ENCODE data around the gene ABCB11. TPM values are rescaled to one million over a fixed set of nuclear protein-coding genes. Genes with fewer than 3 reads are reported as not detected.
"Not testable (repeated sequence)": the region's sequence is repeated elsewhere in the genome, so short reads cannot be mapped to it uniquely, and the experiment has no call there.

The ABCB11 gene
- total RNA-seq, 1 donor from 2014 or later: not detected

- H3K4me3 Mint-ChIP-seq (ENCODE audit: unreplicated experiment): no peak overlapping the region
- DNase-seq (ENCODE audit: low spot score): no peak
- TF ChIP-seq CTCF (IDR thresholded peaks at IDR 0.05): no peak
These were observed 12.7 kb downstream of the ABCB11 start for GRCh38 chr2:169018390-169018789.

GRCh38 chr2:169015943-169016342, 15.2 kb downstream of the ABCB11 start:
- Mint-ChIP-seq H3K27ac (ENCODE audit: unreplicated experiment) (no peak overlapping the region), H3K4me3 (ENCODE audit: unreplicated experiment) (no peak overlapping the region)
- TF ChIP-seq CTCF (IDR thresholded peaks at IDR 0.05): no peak

More at GRCh38 chr2:169018390-169018789, 12.7 kb downstream of the ABCB11 start:
- Mint-ChIP-seq H3K27ac (ENCODE audit: unreplicated experiment) (no peak overlapping the region), H3K4me1 (ENCODE audit: low read depth) (no peaks in the 10 kb centered on the region), H3K36me3 (ENCODE audit: low read depth) (no peaks in the 10 kb centered on the region), H3K9me3 (ENCODE audit: low read depth) (no peaks in the 10 kb centered on the region), H3K27me3 (ENCODE audit: low read depth) (no peaks in the 10 kb centered on the region)

GRCh38 chr2:169014780-169015179, 16.3 kb downstream of the ABCB11 start:
- Mint-ChIP-seq H3K36me3 (ENCODE audit: low read depth) (no peaks in the 10 kb centered on the region), H3K27me3 (ENCODE audit: low read depth) (no peaks in the 10 kb centered on the region), H3K4me1 (ENCODE audit: low read depth) (peaks cover 21% of the 10 kb centered on the region), H3K9me3 (ENCODE audit: low read depth) (peaks cover 4% of the 10 kb centered on the region), H3K4me3 (ENCODE audit: unreplicated experiment) (no peak overlapping the region), H3K27ac (ENCODE audit: unreplicated experiment) (no peak overlapping the region)
- no peak for TF ChIP-seq CTCF (IDR thresholded peaks at IDR 0.05)
- no peak for DNase-seq (ENCODE audit: low spot score)

More at GRCh38 chr2:169015943-169016342, 15.2 kb downstream of the ABCB11 start:
- peaks cover 4% of the 10 kb centered on the region for H3K9me3 Mint-ChIP-seq (ENCODE audit: low read depth)
- H3K4me1 Mint-ChIP-seq (ENCODE audit: low read depth): peaks cover 21% of the 10 kb centered on the region
- H3K36me3 Mint-ChIP-seq (ENCODE audit: low read depth): no peaks in the 10 kb centered on the region
- no peak for DNase-seq (ENCODE audit: low spot score)
- H3K27me3 Mint-ChIP-seq (ENCODE audit: low read depth): no peaks in the 10 kb centered on the region

- H3K4me3 Mint-ChIP-seq (ENCODE audit: unreplicated experiment): no peak overlapping the region
- no peak for DNase-seq (ENCODE audit: low spot score)
- no peaks in the 10 kb centered on the region for H3K27me3 Mint-ChIP-seq (ENCODE audit: low read depth)
- H3K27ac Mint-ChIP-seq (ENCODE audit: unreplicated experiment): no peak overlapping the region
- H3K36me3 Mint-ChIP-seq (ENCODE audit: low read depth): no peaks in the 10 kb centered on the region
- no peak for TF ChIP-seq CTCF (IDR thresholded peaks at IDR 0.05)
- H3K9me3 Mint-ChIP-seq (ENCODE audit: low read depth): peaks cover 4% of the 10 kb centered on the region
- peaks cover 21% of the 10 kb centered on the region for H3K4me1 Mint-ChIP-seq (ENCODE audit: low read depth)
These were observed 17.5 kb downstream of the ABCB11 start for GRCh38 chr2:169013628-169014026.

- Mint-ChIP-seq H3K4me1 (ENCODE audit: low read depth) (peaks cover 21% of the 10 kb centered on the region), H3K27me3 (ENCODE audit: low read depth) (no peaks in the 10 kb centered on the region), H3K36me3 (ENCODE audit: low read depth) (no peaks in the 10 kb centered on the region), H3K9me3 (ENCODE audit: low read depth) (peaks cover 4% of the 10 kb centered on the region), H3K4me3 (ENCODE audit: unreplicated experiment) (no peak overlapping the region), H3K27ac (ENCODE audit: unreplicated experiment) (peak overlapping the region; percentile 58)
- DNase-seq (ENCODE audit: low spot score): no peak
- no peak for TF ChIP-seq CTCF (IDR thresholded peaks at IDR 0.05)
These were observed 18.1 kb downstream of the ABCB11 start for GRCh38 chr2:169012812-169013627.

GRCh38 chr2:169012191-169012792, 18.8 kb downstream of the ABCB11 start:
- H3K4me1 Mint-ChIP-seq (ENCODE audit: low read depth): peaks cover 21% of the 10 kb centered on the region
- H3K27ac Mint-ChIP-seq (ENCODE audit: unreplicated experiment): peak overlapping the region; percentile 58
- DNase-seq (ENCODE audit: low spot score); H3K4me3 Mint-ChIP-seq (ENCODE audit: unreplicated experiment); H3K27me3 Mint-ChIP-seq (ENCODE audit: low read depth); H3K9me3 Mint-ChIP-seq (ENCODE audit: low read depth); H3K36me3 Mint-ChIP-seq (ENCODE audit: low read depth): not testable (repeated sequence)
